ENCODE measurements around the gene BNIP3. TPM values are rescaled to one million over a fixed set of nuclear protein-coding genes. Genes with fewer than 3 reads are reported as not detected.

BNIP3 gene
- polyA plus RNA-seq, 1 experiment = 73.5 TPM

GRCh38 chr10:131946880-131947279 lies 34.8 kb downstream of the BNIP3 start:
- no peak for DNase-seq (ENCODE audit: low read depth, low spot score)
- Histone ChIP-seq H3K4me3 (ENCODE audit: low read depth, low read length) (no peak overlapping the region), H3K9me3 (ENCODE audit: control insufficient read depth, insufficient read depth, low read length) (peaks cover 3% of the 10 kb centered on the region; the same call in 1 of the 2 replicates), H3K27me3 (ENCODE audit: control insufficient read depth, insufficient read depth, low read length) (no peaks in the 10 kb centered on the region), H3K27ac (ENCODE audit: low read depth, low read length) (peak overlapping the region; percentile 49)
- ChIA-PET POLR2A (interaction anchor here (0.8 to 3.3 kb wide), 4 partner anchors 19 to 51 kb away, joined by 3 to 17 read pairs (median 4); partner anchors contain the start of gene BNIP3), CTCF (interaction anchor here (1.8 to 2.9 kb wide), 3 partner anchors 42 to 76 kb away, joined by 4 to 20 read pairs (median 7); no protein-coding TSS in a partner anchor)
- no peak for TF ChIP-seq CTCF (IDR thresholded peaks at IDR 0.05; ENCODE audit: low read depth, low read length)

- DNase-seq (ENCODE audit: low read depth, low spot score) = peak; percentile 74
- Histone ChIP-seq H3K9me3 (ENCODE audit: control insufficient read depth, insufficient read depth, low read length) (peaks cover 3% of the 10 kb centered on the region; the same call in 1 of the 2 replicates), H3K27ac (ENCODE audit: low read depth, low read length) (peak overlapping the region; percentile 88), H3K4me3 (ENCODE audit: low read depth, low read length) (no peak overlapping the region), H3K27me3 (ENCODE audit: control insufficient read depth, insufficient read depth, low read length) (no peaks in the 10 kb centered on the region)
- TF ChIP-seq CTCF (IDR thresholded peaks at IDR 0.05; ENCODE audit: low read depth, low read length) = no peak
- CTCF ChIA-PET = interaction anchor here (1.1 to 1.8 kb wide), 3 partner anchors 10 to 77 kb away, joined by 4 to 6 read pairs (median 4); no protein-coding TSS in a partner anchor
- POLR2A ChIA-PET = interaction anchor here (0.8 to 3.3 kb wide), 4 partner anchors 19 to 52 kb away, joined by 3 to 17 read pairs (median 4); partner anchors contain the start of gene BNIP3
Observed at GRCh38 chr10:131946321-131946751, 35.4 kb downstream of the BNIP3 start.

- DNase-seq (ENCODE audit: low read depth, low spot score) = no peak
- peaks cover 3% of the 10 kb centered on the region; the same call in 1 of the 2 replicates for H3K9me3 ChIP-seq (ENCODE audit: control insufficient read depth, insufficient read depth, low read length)
- no peak overlapping the region for H3K4me3 ChIP-seq (ENCODE audit: low read depth, low read length)
- no peaks in the 10 kb centered on the region for H3K27me3 ChIP-seq (ENCODE audit: control insufficient read depth, insufficient read depth, low read length)
- no peak for TF ChIP-seq CTCF (IDR thresholded peaks at IDR 0.05; ENCODE audit: low read depth, low read length)
- ChIA-PET POLR2A (no interaction called here), CTCF (interaction anchor here (1.1 to 2.7 kb wide), 6 partner anchors 9 to 78 kb away, joined by 4 to 11 read pairs (median 5); no protein-coding TSS in a partner anchor)
- peak overlapping the region; percentile 88 for H3K27ac ChIP-seq (ENCODE audit: low read depth, low read length)
Observed at GRCh38 chr10:131944976-131945695, 36.6 kb downstream of the BNIP3 start.

GRCh38 chr10:131944412-131944811 lies 37.3 kb downstream of the BNIP3 start:
- H3K9me3 ChIP-seq (ENCODE audit: control insufficient read depth, insufficient read depth, low read length) = peaks cover 3% of the 10 kb centered on the region; the same call in 1 of the 2 replicates
- no peak overlapping the region for H3K4me3 ChIP-seq (ENCODE audit: low read depth, low read length)
- TF ChIP-seq CTCF (IDR thresholded peaks at IDR 0.05; ENCODE audit: low read depth, low read length) = no peak
- H3K27me3 ChIP-seq (ENCODE audit: control insufficient read depth, insufficient read depth, low read length) = no peaks in the 10 kb centered on the region
- ChIA-PET POLR2A (no interaction called here), CTCF (interaction anchor here (1.6 to 2.7 kb wide), 2 partner anchors 20 to 79 kb away, joined by 6 to 11 read pairs; no protein-coding TSS in a partner anchor)
- no peak overlapping the region for H3K27ac ChIP-seq (ENCODE audit: low read depth, low read length)
- DNase-seq (ENCODE audit: low read depth, low spot score) = no peak

All from AG04450 (cell line).